Astrocyte (in vitro differentiated cells and primary cell): ENCODE results near the gene DSE.

Source experiments
- EZH2 ChIP-seq: IDR thresholded peaks from 2 replicates; pipeline ENCODE4 v1.6.1; 2012; ENCODE audit warnings: mild to moderate bottlenecking, low read length, inconsistent platforms; ENCODE audit not compliant: insufficient read depth
- TF ChIP-seq, protein P1 (sequence below): IDR thresholded peaks from 2 replicates; pipeline ENCODE4 v1.5.1; 2011; ENCODE audit warnings: low read depth, mild to moderate bottlenecking, inconsistent platforms, low read length, moderate library complexity; ENCODE audit not compliant: insufficient read depth

DNA sequence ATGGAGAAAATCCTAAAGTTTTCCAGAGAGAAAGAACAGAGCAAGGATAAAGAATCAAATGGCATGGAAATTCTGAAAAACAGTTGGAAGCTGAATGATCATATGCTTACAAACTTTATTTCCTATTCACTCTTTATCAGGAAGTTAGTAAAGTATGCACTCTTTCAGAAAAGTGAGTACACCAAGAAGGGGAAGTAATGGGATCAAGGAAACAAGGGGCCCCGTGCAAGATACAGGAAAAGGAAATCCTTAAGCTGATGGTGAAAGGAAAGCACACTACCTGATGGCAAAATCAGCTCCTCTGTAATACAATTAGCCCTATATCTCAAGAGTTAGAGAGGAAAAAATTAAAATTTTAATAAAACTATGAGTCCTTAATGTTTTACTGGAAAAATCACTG is 104.4 kb downstream of the DSE start:
- TF ChIP-seq, protein P1, sequence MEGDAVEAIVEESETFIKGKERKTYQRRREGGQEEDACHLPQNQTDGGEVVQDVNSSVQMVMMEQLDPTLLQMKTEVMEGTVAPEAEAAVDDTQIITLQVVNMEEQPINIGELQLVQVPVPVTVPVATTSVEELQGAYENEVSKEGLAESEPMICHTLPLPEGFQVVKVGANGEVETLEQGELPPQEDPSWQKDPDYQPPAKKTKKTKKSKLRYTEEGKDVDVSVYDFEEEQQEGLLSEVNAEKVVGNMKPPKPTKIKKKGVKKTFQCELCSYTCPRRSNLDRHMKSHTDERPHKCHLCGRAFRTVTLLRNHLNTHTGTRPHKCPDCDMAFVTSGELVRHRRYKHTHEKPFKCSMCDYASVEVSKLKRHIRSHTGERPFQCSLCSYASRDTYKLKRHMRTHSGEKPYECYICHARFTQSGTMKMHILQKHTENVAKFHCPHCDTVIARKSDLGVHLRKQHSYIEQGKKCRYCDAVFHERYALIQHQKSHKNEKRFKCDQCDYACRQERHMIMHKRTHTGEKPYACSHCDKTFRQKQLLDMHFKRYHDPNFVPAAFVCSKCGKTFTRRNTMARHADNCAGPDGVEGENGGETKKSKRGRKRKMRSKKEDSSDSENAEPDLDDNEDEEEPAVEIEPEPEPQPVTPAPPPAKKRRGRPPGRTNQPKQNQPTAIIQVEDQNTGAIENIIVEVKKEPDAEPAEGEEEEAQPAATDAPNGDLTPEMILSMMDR: no peak
- TF ChIP-seq EZH2: no peak
